ENCODE data around the gene CEP70.

DNA sequence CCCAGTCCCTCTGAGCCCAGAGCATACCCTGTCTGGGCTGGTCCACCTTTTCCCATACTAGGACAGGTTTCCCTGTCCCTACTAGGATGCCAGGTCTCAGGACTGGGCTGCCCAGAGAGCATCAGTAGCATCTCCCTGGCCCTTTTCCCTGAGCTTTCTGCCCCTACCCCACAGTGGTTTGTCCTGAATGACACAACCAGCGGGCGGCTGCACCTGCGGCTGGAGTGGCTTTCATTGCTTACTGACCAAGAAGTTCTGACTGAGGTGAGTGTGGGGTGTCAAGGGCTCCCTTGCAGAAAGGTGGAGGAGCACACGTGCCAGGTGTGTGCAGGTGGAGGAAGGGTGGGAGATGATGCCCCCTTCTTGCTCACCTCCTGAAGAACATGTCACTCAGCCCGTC, 126.1 kb downstream of the CEP70 start:
- TF ChIP-seq, protein P1, sequence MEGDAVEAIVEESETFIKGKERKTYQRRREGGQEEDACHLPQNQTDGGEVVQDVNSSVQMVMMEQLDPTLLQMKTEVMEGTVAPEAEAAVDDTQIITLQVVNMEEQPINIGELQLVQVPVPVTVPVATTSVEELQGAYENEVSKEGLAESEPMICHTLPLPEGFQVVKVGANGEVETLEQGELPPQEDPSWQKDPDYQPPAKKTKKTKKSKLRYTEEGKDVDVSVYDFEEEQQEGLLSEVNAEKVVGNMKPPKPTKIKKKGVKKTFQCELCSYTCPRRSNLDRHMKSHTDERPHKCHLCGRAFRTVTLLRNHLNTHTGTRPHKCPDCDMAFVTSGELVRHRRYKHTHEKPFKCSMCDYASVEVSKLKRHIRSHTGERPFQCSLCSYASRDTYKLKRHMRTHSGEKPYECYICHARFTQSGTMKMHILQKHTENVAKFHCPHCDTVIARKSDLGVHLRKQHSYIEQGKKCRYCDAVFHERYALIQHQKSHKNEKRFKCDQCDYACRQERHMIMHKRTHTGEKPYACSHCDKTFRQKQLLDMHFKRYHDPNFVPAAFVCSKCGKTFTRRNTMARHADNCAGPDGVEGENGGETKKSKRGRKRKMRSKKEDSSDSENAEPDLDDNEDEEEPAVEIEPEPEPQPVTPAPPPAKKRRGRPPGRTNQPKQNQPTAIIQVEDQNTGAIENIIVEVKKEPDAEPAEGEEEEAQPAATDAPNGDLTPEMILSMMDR (IDR thresholded peaks at IDR 0.05) = no peak
- TF ChIP-seq POLR2A (IDR thresholded peaks at IDR 0.05) = no peak

Measured in thyroid gland (tissue), 4 donors.